HepG2 (cell line): Measurements from ENCODE around the gene MAP3K14. TPM values are rescaled to one million over a fixed set of nuclear protein-coding genes. Genes with fewer than 3 reads are reported as not detected.
A peak's percentile ranks its signal among the peaks of the same experiment; 100 is the strongest.

Experiments used
- AGO1 ChIP-seq: fragments of 200-400 bp; formaldehyde crosslinking; IDR thresholded peaks from 2 replicates; pipeline ENCODE4 v1.6.1; 2017; ENCODE audit warnings: mild to moderate bottlenecking, low read depth, low read length, moderate library complexity; ENCODE audit not compliant: poor library complexity, severe bottlenecking
- HNRNPH1 ChIP-seq: fragments of 200-400 bp; formaldehyde crosslinking; optimal IDR thresholded peaks from 2 replicates; pipeline ENCODE3; 2017; ENCODE audit warnings: mild to moderate bottlenecking, low read depth, low read length
- IRX3 ChIP-seq: sonication (generic); formaldehyde crosslinking; IDR thresholded peaks from 2 replicates; pipeline ENCODE4 v1.8.1; 2023; ENCODE audit warnings: mild to moderate bottlenecking, low read depth, missing genetic modification reagents, borderline replicate concordance
- KDM2A ChIP-seq: sonication (generic); formaldehyde crosslinking; IDR thresholded peaks from 2 replicates; pipeline ENCODE4 v1.4.0; 2020; ENCODE audit warnings: low read depth, missing genetic modification reagents, borderline replicate concordance
- NFE2L2 ChIP-seq: fragments of 150-350 bp; IDR thresholded peaks from 2 replicates; pipeline ENCODE4 v1.6.1; 2014; ENCODE audit warnings: low read length
- PHB2 ChIP-seq: fragments of 450-650 bp; IDR thresholded peaks from 2 replicates; pipeline ENCODE4 v1.6.1; 2018; ENCODE audit not compliant: partially characterized antibody
- PTBP1 ChIP-seq: fragments of 200-400 bp; formaldehyde crosslinking; IDR thresholded peaks from 2 replicates; pipeline ENCODE4 v1.6.1; 2018; ENCODE audit warnings: low read length, low read depth; ENCODE audit not compliant: poor library complexity, severe bottlenecking
- SETDB1 ChIP-seq: sonication (generic); formaldehyde crosslinking; IDR thresholded peaks from 2 replicates; pipeline ENCODE4 v1.5.1; 2020; ENCODE audit warnings: missing genetic modification reagents, mild to moderate bottlenecking, borderline replicate concordance
- ZC3H4 ChIP-seq: sonication (generic); formaldehyde crosslinking; IDR thresholded peaks from 2 replicates; pipeline ENCODE4 v1.4.0; 2020; ENCODE audit warnings: missing genetic modification reagents, borderline replicate concordance
- ZIK1 ChIP-seq: sonication (generic); formaldehyde crosslinking; IDR thresholded peaks from 2 replicates; pipeline ENCODE4 v1.5.0; 2020; ENCODE audit warnings: mild to moderate bottlenecking, low read depth, missing genetic modification reagents, borderline replicate concordance
- ZNF124 ChIP-seq: sonication (generic); formaldehyde crosslinking; IDR thresholded peaks from 2 replicates; pipeline ENCODE4 v1.4.0; 2020; ENCODE audit warnings: missing genetic modification reagents
- ZNF333 ChIP-seq: sonication (generic); formaldehyde crosslinking; IDR thresholded peaks from 2 replicates; pipeline ENCODE4 v1.4.0; 2020; ENCODE audit warnings: mild to moderate bottlenecking, missing genetic modification reagents, borderline replicate concordance
- ZNF562 ChIP-seq: sonication (generic); formaldehyde crosslinking; IDR thresholded peaks from 2 replicates; pipeline ENCODE4 v1.8.0; 2022; ENCODE audit warnings: missing genetic modification reagents, borderline replicate concordance
- ZNF569 ChIP-seq: sonication (generic); formaldehyde crosslinking; IDR thresholded peaks from 2 replicates; pipeline ENCODE4 v1.5.0; 2020; ENCODE audit warnings: mild to moderate bottlenecking, missing genetic modification reagents, moderate library complexity, borderline replicate concordance
- ZNF749 ChIP-seq: sonication (generic); formaldehyde crosslinking; IDR thresholded peaks from 2 replicates; pipeline ENCODE4 v1.8.0; 2022; ENCODE audit warnings: mild to moderate bottlenecking, missing genetic modification reagents, moderate library complexity, borderline replicate concordance
- ZSCAN12 ChIP-seq: sonication (generic); formaldehyde crosslinking; IDR thresholded peaks from 2 replicates; pipeline ENCODE4 v1.9.0; 2021; ENCODE audit warnings: mild to moderate bottlenecking, missing genetic modification reagents
- polyA plus RNA-seq, 8 experiments: library from polyadenylated mRNA; depleted of rRNA in 3 of 8; stranded (reverse) in 7 of 8; unstranded in 1 of 8; fragments of >200 nt; fragmentation: Illumina TruSeq in 4 of 8; extraction: Trizol in 4 of 8; gene quantifications; 2 replicates each; pipeline versions ENCODE4 v1.2.1 to v1.2.3, GENCODE V29; 2011 to 2016; ENCODE audit warnings: low read depth in 4 of 8, missing spikeins in 1 of 8, mixed read lengths in 1 of 8; ENCODE audit not compliant: insufficient read depth in 1 of 8
- total RNA-seq, 5 experiments: library from RNA; depleted of rRNA; stranded (reverse); fragments of >200 nt; fragmentation: Illumina TruSeq; extraction: Trizol; gene quantifications; 2 replicates each; pipeline ENCODE4 v1.2.3, GENCODE V29; 2016; ENCODE audit warnings: low read depth in 1 of 5
- TF ChIP-seq, protein P1 (sequence below): sonication (generic); formaldehyde crosslinking; IDR thresholded peaks from 2 replicates; pipeline ENCODE4 v1.9.0; 2022; ENCODE audit warnings: missing genetic modification reagents, mild to moderate bottlenecking, borderline replicate concordance
- TF ChIP-seq, protein P2 (sequence below): sonication (generic); formaldehyde crosslinking; IDR thresholded peaks from 2 replicates; pipeline ENCODE4 v1.5.1; 2020; ENCODE audit warnings: mild to moderate bottlenecking, missing genetic modification reagents, moderate library complexity
- TF ChIP-seq, protein P3 (sequence below): sonication (generic); formaldehyde crosslinking; conservative IDR thresholded peaks from 2 replicates; pipeline ENCODE4 v1.4.0; 2020; ENCODE audit warnings: missing genetic modification reagents
- TF ChIP-seq, protein P4 (sequence below): sonication (generic); formaldehyde crosslinking; IDR thresholded peaks from 2 replicates; pipeline ENCODE4 v1.4.0; 2020; ENCODE audit warnings: mild to moderate bottlenecking, missing genetic modification reagents

The MAP3K14 gene
- total and polyA plus RNA-seq, 2 of the 13 experiments (the other 11 are each of a cell fraction or from before 2014, with no cell fraction given) = 2.6 TPM

DNA sequence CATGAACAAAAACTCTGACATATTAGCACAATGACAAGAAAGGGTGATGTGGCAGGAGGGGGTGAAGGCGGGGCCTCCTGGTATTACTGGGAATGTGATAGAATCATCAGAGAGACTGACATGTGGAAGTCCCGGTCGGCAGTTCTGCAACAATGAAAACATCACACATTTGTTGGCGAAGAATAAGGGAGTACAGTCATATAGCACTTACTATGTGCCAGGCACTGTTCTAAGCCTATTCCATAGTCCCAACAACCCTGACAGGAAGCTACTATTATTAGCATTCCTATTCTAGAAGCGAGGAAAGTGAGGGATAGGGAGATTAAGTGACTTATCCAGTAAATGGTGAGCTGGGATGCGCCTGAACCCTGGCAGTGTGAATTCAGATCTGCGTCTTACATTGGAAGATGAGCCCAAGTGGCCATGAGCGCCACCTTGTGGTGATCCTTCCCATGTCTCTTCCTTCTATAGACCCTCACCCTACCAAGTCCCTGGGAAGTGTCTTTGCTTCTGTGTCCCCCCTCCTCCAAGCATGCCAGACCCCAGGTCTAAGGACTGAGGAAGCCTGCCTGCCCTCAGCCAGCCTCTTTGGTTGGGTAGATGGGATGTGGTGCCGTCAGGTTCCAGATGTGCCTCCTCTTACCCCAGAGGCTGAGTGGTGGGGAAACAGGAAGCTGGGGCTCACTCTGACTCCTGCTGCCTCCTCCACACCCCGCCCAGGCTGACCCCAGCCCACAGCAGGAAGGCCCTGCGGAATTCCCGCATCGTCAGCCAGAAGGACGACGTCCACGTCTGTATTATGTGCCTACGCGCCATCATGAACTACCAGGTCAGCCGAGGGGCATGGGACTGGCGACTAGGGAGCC is 81.2 kb downstream of the MAP3K14 start (continued):
- TF ChIP-seq ZNF749 (no peak), SETDB1 (no peak), ZC3H4 (no peak), NFE2L2 (no peak), HNRNPH1 (no peak), ZNF124 (CRISPR knock-in tag) (no peak), ZNF569 (CRISPR knock-in tag) (no peak), IRX3 (CRISPR knock-in tag) (no peak), AGO1 (no peak), PTBP1 (no peak), KDM2A (CRISPR knock-in tag) (no peak), ZNF333 (CRISPR knock-in tag) (no peak), ZSCAN12 (CRISPR knock-in tag) (no peak), ZNF562 (CRISPR knock-in tag) (no peak), PHB2 (no peak), ZIK1 (CRISPR knock-in tag) (no peak)
- TF ChIP-seq, protein P1, sequence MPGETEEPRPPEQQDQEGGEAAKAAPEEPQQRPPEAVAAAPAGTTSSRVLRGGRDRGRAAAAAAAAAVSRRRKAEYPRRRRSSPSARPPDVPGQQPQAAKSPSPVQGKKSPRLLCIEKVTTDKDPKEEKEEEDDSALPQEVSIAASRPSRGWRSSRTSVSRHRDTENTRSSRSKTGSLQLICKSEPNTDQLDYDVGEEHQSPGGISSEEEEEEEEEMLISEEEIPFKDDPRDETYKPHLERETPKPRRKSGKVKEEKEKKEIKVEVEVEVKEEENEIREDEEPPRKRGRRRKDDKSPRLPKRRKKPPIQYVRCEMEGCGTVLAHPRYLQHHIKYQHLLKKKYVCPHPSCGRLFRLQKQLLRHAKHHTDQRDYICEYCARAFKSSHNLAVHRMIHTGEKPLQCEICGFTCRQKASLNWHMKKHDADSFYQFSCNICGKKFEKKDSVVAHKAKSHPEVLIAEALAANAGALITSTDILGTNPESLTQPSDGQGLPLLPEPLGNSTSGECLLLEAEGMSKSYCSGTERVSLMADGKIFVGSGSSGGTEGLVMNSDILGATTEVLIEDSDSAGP (CRISPR knock-in tag) = peak; percentile 35; the same call in 1 of the 2 replicates
- TF ChIP-seq, protein P2, sequence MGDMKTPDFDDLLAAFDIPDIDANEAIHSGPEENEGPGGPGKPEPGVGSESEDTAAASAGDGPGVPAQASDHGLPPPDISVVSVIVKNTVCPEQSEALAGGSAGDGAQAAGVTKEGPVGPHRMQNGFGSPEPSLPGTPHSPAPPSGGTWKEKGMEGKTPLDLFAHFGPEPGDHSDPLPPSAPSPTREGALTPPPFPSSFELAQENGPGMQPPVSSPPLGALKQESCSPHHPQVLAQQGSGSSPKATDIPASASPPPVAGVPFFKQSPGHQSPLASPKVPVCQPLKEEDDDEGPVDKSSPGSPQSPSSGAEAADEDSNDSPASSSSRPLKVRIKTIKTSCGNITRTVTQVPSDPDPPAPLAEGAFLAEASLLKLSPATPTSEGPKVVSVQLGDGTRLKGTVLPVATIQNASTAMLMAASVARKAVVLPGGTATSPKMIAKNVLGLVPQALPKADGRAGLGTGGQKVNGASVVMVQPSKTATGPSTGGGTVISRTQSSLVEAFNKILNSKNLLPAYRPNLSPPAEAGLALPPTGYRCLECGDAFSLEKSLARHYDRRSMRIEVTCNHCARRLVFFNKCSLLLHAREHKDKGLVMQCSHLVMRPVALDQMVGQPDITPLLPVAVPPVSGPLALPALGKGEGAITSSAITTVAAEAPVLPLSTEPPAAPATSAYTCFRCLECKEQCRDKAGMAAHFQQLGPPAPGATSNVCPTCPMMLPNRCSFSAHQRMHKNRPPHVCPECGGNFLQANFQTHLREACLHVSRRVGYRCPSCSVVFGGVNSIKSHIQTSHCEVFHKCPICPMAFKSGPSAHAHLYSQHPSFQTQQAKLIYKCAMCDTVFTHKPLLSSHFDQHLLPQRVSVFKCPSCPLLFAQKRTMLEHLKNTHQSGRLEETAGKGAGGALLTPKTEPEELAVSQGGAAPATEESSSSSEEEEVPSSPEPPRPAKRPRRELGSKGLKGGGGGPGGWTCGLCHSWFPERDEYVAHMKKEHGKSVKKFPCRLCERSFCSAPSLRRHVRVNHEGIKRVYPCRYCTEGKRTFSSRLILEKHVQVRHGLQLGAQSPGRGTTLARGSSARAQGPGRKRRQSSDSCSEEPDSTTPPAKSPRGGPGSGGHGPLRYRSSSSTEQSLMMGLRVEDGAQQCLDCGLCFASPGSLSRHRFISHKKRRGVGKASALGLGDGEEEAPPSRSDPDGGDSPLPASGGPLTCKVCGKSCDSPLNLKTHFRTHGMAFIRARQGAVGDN (CRISPR knock-in tag) = peak; percentile 22; the same call in 1 of the 2 replicates
- TF ChIP-seq, protein P3, sequence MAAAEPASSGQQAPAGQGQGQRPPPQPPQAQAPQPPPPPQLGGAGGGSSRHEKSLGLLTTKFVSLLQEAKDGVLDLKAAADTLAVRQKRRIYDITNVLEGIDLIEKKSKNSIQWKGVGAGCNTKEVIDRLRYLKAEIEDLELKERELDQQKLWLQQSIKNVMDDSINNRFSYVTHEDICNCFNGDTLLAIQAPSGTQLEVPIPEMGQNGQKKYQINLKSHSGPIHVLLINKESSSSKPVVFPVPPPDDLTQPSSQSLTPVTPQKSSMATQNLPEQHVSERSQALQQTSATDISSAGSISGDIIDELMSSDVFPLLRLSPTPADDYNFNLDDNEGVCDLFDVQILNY (CRISPR knock-in tag) = no peak
- TF ChIP-seq, protein P4, sequence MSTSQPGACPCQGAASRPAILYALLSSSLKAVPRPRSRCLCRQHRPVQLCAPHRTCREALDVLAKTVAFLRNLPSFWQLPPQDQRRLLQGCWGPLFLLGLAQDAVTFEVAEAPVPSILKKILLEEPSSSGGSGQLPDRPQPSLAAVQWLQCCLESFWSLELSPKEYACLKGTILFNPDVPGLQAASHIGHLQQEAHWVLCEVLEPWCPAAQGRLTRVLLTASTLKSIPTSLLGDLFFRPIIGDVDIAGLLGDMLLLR (CRISPR knock-in tag) = 0 out of 2 replicates have a peak, but pooled peaks have one; percentile 36
